Left renal pelvis (tissue), 4 donors: ENCODE data around the gene NDOR1. TPM values are rescaled to one million over a fixed set of nuclear protein-coding genes. Genes with fewer than 3 reads are reported as not detected.
"Not testable (repeated sequence)": the region's sequence is repeated elsewhere in the genome, so short reads cannot be mapped to it uniquely, and the experiment has no call there.

Experiments used
- DNase-seq, 4 donors: peaks; one replicate each; pipeline ENCODE4 v3.0.0-alpha.2; 2013; ENCODE audit warnings: low read depth in 4 of 4, low spot score in 3 of 4
- polyA plus RNA-seq, 4 donors: library from polyadenylated mRNA; unstranded; fragments of 120-200 nt; gene quantifications; one replicate each; pipeline ENCODE4 v1.2.1, GENCODE V29; 2013; ENCODE audit not compliant: insufficient read length in 4 of 4

The NDOR1 gene
- polyA plus RNA-seq, 4 donors, result 8.8 to 18.8 (median 9.6) TPM

- no peak for DNase-seq
These were observed 23.7 kb downstream of the NDOR1 start for GRCh38 chr9:137228968-137229896.

GRCh38 chr9:137229903-137230704, 24.6 kb downstream of the NDOR1 start:
- no peak for DNase-seq

GRCh38 chr9:137230705-137231371, 25.3 kb downstream of the NDOR1 start, which contains the start of gene SLC34A3:
Gene SLC34A3, plus strand, starts transcription at chr9:137230901. Its CDS starts 802 bp downstream, at chr9:137231703.
- no peak for DNase-seq

GRCh38 chr9:137231372-137232039, 26.0 kb downstream of the NDOR1 start:
- no peak for DNase-seq

- no peak for DNase-seq
These were observed 26.6 kb downstream of the NDOR1 start for GRCh38 chr9:137232101-137232500.

GRCh38 chr9:137232510-137232909, 27.0 kb downstream of the NDOR1 start:
- DNase-seq, result no peak

GRCh38 chr9:137233143-137233980, 27.9 kb downstream of the NDOR1 start:
- no peak for DNase-seq

GRCh38 chr9:137234055-137234697, 28.7 kb downstream of the NDOR1 start:
- no peak for DNase-seq

- DNase-seq, result no peak
These were observed 29.4 kb downstream of the NDOR1 start for GRCh38 chr9:137234758-137235423.

- DNase-seq, result no peak
These were observed 30.1 kb downstream of the NDOR1 start for GRCh38 chr9:137235424-137236237.

GRCh38 chr9:137236238-137236935, 30.9 kb downstream of the NDOR1 start:
- peak; percentile 47 to 68 (median 58) for DNase-seq

GRCh38 chr9:137236936-137237421, 31.5 kb downstream of the NDOR1 start:
- no peak for DNase-seq

GRCh38 chr9:137237759-137238726, 32.5 kb downstream of the NDOR1 start:
- DNase-seq, result no peak

- not testable (repeated sequence) for DNase-seq
These were observed 34.2 kb downstream of the NDOR1 start for GRCh38 chr9:137239541-137240200.

GRCh38 chr9:137240318-137240840, 34.9 kb downstream of the NDOR1 start:
- DNase-seq, result peak in 1 of 4 donors; percentile 59
